Keratinocyte (primary cell): Measurements from ENCODE around the gene THAP9.

Experiments used
- CTCF ChIP-seq, 3 experiments: IDR thresholded peaks in 1 of 3; conservative IDR thresholded peaks in 1 of 3; optimal IDR thresholded peaks in 1 of 3; 2 replicates in 2 of 3; 3 replicates in 1 of 3; pipeline versions ENCODE3 to v1.5.1; 2011; ENCODE audit warnings: low read length in 3 of 3, mild to moderate bottlenecking in 3 of 3, moderate library complexity in 2 of 3, control low read depth in 1 of 3, inconsistent platforms in 1 of 3; ENCODE audit not compliant: insufficient read depth in 2 of 3; ENCODE audit errors: extremely low read depth in 1 of 3
- EZH2 ChIP-seq: IDR thresholded peaks from one replicate; pipeline ENCODE4 v1.6.1; 2012; ENCODE audit warnings: inconsistent platforms, mild to moderate bottlenecking, low read length, moderate library complexity

GRCh38 chr4:82896755-82897154 is 3.8 kb upstream of the THAP9 start:
- no peak for TF ChIP-seq CTCF (optimal IDR thresholded peaks at IDR 0.05 in 1 of 3, IDR thresholded peaks at IDR 0.05 in 1 of 3, conservative IDR thresholded peaks at IDR 0.05 in 1 of 3; ENCODE audit: extremely low read depth in 1 of 3, insufficient read depth in 2 of 3, low read length in 3 of 3)
- no peak for TF ChIP-seq EZH2
